ENCODE results near the gene MBD3L5.

GRCh38 chr19:6988257-6988656 is 42.1 kb upstream of the MBD3L5 start:
- TF ChIP-seq POLR2AphosphoS5 (IDR thresholded peaks at IDR 0.05; ENCODE audit: low read depth, low read length) (no peak), POLR2A (IDR thresholded peaks at IDR 0.05; ENCODE audit: low read depth, low read length) (no peak), TAF1 (IDR thresholded peaks at IDR 0.05; ENCODE audit: low read depth, low read length) (no peak), PAX5 (IDR thresholded peaks at IDR 0.05; ENCODE audit: insufficient read depth, low read length, severe bottlenecking) (no peak), SPI1 (IDR thresholded peaks at IDR 0.05; ENCODE audit: low read depth, low read length) (no peak), POU2F2 (IDR thresholded peaks at IDR 0.05; ENCODE audit: low read depth, low read length) (no peak)

Measured in GM12891 (cell line).